Neuronal stem cell (in vitro differentiated cells): Measurements from ENCODE around the gene BMPR2. TPM values are rescaled to one million over a fixed set of nuclear protein-coding genes. Genes with fewer than 3 reads are reported as not detected.

Experiments used
- small RNA-seq: library from polyadenylated mRNA; stranded (forward); fragments of <200 nt; extraction: miRNeasy Mini kit (QIAGEN cat#:217004); gene quantifications from one replicate; pipeline ENCODE3, GENCODE V24; 2013; ENCODE audit not compliant: insufficient read depth

BMPR2 gene

Small RNA genes lying within 50 kb of the gene (small RNA-seq; reads per million reads assigned to genes)
- gene MTND4LP17 (not detected), gene RN7SL753P (not detected)
